Measurements from ENCODE around the gene CRIM1. TPM values are rescaled to one million over a fixed set of nuclear protein-coding genes. Genes with fewer than 3 reads are reported as not detected.

The CRIM1 gene
- total RNA-seq, 1 experiment from 2014 or later = 133 TPM

DNA sequence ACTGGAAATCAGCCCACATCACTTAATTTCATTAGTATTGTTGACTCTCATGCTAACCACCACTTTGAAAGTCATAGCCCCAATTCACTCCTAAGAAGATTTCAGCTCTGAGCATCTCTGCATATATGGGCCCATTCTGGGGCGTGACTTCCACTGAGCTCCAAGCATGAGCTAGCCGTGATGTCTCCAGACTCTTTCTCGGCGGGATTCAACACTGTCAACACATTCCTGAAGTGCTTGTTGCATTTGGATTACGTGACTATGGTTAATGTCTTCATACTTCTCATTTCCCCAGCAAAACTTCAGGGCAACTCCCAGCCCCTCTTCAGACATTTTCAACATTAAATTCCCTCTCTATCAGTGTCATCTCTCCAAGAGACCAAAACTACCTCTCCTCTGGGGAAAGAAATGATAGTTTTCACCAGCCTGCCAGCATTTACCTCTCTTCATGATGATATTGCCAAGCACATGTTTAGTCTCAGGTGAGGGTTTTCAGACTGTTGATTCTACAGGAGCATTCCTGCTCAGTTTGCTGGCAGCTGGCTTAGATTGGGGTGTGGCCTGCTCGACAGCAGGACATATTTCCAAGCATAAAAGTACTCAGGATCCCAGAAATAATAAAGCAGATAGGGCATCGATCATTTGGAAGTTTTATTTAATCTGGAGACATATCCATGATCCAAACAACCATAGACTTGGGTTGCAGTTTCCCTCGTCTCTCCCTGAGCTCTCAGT lies 160.7 kb downstream of the CRIM1 start:
- H3K27ac ChIP-seq = no peak overlapping the region
- no peaks in the 10 kb centered on the region for H3K9me2 ChIP-seq (ENCODE audit: insufficient read depth)
- no peak overlapping the region for H3K4me3 ChIP-seq
- no peaks in the 10 kb centered on the region for H3K4me1 ChIP-seq (replicated peaks; ENCODE audit: insufficient read depth)
- peaks cover 29% of the 10 kb centered on the region for H3K36me3 ChIP-seq (ENCODE audit: low read depth)
- H3K9me3 ChIP-seq (ENCODE audit: insufficient read depth, low read depth) = no peaks in the 10 kb centered on the region
- H3F3A ChIP-seq (ENCODE audit: insufficient read depth, low read depth) = no peaks in the 10 kb centered on the region
- no peak for TF ChIP-seq EZH2 (IDR thresholded peaks at IDR 0.05; ENCODE audit: low read depth)
- TF ChIP-seq, protein P1, sequence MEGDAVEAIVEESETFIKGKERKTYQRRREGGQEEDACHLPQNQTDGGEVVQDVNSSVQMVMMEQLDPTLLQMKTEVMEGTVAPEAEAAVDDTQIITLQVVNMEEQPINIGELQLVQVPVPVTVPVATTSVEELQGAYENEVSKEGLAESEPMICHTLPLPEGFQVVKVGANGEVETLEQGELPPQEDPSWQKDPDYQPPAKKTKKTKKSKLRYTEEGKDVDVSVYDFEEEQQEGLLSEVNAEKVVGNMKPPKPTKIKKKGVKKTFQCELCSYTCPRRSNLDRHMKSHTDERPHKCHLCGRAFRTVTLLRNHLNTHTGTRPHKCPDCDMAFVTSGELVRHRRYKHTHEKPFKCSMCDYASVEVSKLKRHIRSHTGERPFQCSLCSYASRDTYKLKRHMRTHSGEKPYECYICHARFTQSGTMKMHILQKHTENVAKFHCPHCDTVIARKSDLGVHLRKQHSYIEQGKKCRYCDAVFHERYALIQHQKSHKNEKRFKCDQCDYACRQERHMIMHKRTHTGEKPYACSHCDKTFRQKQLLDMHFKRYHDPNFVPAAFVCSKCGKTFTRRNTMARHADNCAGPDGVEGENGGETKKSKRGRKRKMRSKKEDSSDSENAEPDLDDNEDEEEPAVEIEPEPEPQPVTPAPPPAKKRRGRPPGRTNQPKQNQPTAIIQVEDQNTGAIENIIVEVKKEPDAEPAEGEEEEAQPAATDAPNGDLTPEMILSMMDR (conservative IDR thresholded peaks at IDR 0.05) = no peak
- no peak overlapping the region for H3K4me2 ChIP-seq
- no peak for DNase-seq
- BruUV-seq (replicated peaks) = no TSS peak
- ChIA-PET POLR2A (ENCODE audit: unreplicated experiment) (no interaction called here), CTCF (no interaction called here)
- H3K27me3 ChIP-seq (ENCODE audit: insufficient read depth, low read depth) = no peaks in the 10 kb centered on the region
- H3K79me2 ChIP-seq (ENCODE audit: low read depth) = no peaks in the 10 kb centered on the region
- H2AFZ ChIP-seq = no peak overlapping the region
- intact Hi-C loops (cut with micrococcal nuclease; ENCODE audit: unreplicated experiment) = no loop called here
- no peaks in the 10 kb centered on the region for H4K20me1 ChIP-seq (ENCODE audit: insufficient read depth)

GRCh38 chr2:36520431-36520830 lies 164.9 kb downstream of the CRIM1 start:
- H3K27me3 ChIP-seq (ENCODE audit: insufficient read depth, low read depth) = no peaks in the 10 kb centered on the region
- no peak overlapping the region for H3K4me3 ChIP-seq
- DNase-seq = no peak
- no peaks in the 10 kb centered on the region for H3K4me1 ChIP-seq (replicated peaks; ENCODE audit: insufficient read depth)
- no TSS peak for BruUV-seq (replicated peaks)
- peaks cover 17% of the 10 kb centered on the region for H3K36me3 ChIP-seq (ENCODE audit: low read depth)
- no peaks in the 10 kb centered on the region for H4K20me1 ChIP-seq (ENCODE audit: insufficient read depth)
- no peaks in the 10 kb centered on the region for H3F3A ChIP-seq (ENCODE audit: insufficient read depth, low read depth)
- H2AFZ ChIP-seq = no peak overlapping the region
- no peak for TF ChIP-seq EZH2 (IDR thresholded peaks at IDR 0.05; ENCODE audit: low read depth)
- TF ChIP-seq, protein P1 (conservative IDR thresholded peaks at IDR 0.05) = no peak
- no peaks in the 10 kb centered on the region for H3K79me2 ChIP-seq (ENCODE audit: low read depth)
- intact Hi-C loops (cut with micrococcal nuclease; ENCODE audit: unreplicated experiment) = no loop called here
- no peaks in the 10 kb centered on the region for H3K9me3 ChIP-seq (ENCODE audit: insufficient read depth, low read depth)
- H3K9me2 ChIP-seq (ENCODE audit: insufficient read depth) = no peaks in the 10 kb centered on the region
- ChIA-PET CTCF (no interaction called here), POLR2A (ENCODE audit: unreplicated experiment) (interaction anchor here (0.7 kb wide), 1 partner anchor 1360 kb away, joined by 8 read pairs; no protein-coding TSS in a partner anchor)
- H3K27ac ChIP-seq = no peak overlapping the region
- H3K4me2 ChIP-seq = no peak overlapping the region

DNA sequence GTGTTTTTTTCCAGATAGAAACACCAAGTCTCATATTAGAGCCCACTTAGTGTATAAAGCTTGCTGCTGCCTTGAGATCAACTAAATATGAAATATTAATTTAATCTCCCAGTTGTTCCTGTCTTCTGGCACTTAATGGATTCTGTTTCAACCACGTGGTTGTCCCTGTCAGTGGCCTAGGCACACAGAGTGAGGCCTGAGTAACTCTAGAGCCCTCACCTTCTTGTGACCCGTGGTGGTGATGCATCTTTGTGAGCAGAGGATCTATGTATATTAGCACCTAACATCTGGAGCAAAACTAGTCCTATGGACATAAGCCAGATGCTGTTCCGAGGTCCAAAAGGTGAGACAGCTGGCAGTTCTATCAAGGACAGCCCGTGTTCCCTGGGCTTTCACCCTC lies 167.6 kb downstream of the CRIM1 start:
- Histone ChIP-seq H3K9me3 (ENCODE audit: insufficient read depth, low read depth) (no peaks in the 10 kb centered on the region), H3F3A (ENCODE audit: insufficient read depth, low read depth) (no peaks in the 10 kb centered on the region), H3K4me2 (no peak overlapping the region), H3K27ac (no peak overlapping the region), H2AFZ (no peak overlapping the region), H3K9me2 (ENCODE audit: insufficient read depth) (no peaks in the 10 kb centered on the region), H4K20me1 (ENCODE audit: insufficient read depth) (no peaks in the 10 kb centered on the region), H3K36me3 (ENCODE audit: low read depth) (peaks cover 4% of the 10 kb centered on the region; the same call in 1 of the 2 replicates), H3K4me3 (no peak overlapping the region), H3K4me1 (replicated peaks; ENCODE audit: insufficient read depth) (no peaks in the 10 kb centered on the region), H3K79me2 (ENCODE audit: low read depth) (no peaks in the 10 kb centered on the region), H3K27me3 (ENCODE audit: insufficient read depth, low read depth) (no peaks in the 10 kb centered on the region)
- no peak for TF ChIP-seq EZH2 (IDR thresholded peaks at IDR 0.05; ENCODE audit: low read depth)
- TF ChIP-seq, protein P1 (conservative IDR thresholded peaks at IDR 0.05) = no peak
- ChIA-PET CTCF (no interaction called here), POLR2A (ENCODE audit: unreplicated experiment) (interaction anchor here (0.7 kb wide), 1 partner anchor 126 kb away, joined by 4 read pairs; no protein-coding TSS in a partner anchor)
- intact Hi-C loops (cut with micrococcal nuclease; ENCODE audit: unreplicated experiment) = no loop called here
- DNase-seq = no peak
- no TSS peak for BruUV-seq (replicated peaks)

Measured in PC-9 (cell line).